ENCODE data around the gene RAB35.

- no peak for TF ChIP-seq CTCF (IDR thresholded peaks at IDR 0.05; ENCODE audit: low read length)
- no peak for TF ChIP-seq EZH2 (IDR thresholded peaks at IDR 0.05; ENCODE audit: borderline replicate concordance, low read length)
Measured at GRCh38 chr12:120095331-120095730, 21.2 kb downstream of the RAB35 start.

All from OCI-LY1 (cell line).